MM.1S (cell line): ENCODE data around the gene HTR3D.

Experiments
- EZH2 ChIP-seq: fragments of 300-600 bp; sonication (generic); optimal IDR thresholded peaks from 2 replicates; pipeline ENCODE3; 2017; ENCODE audit warnings: low read depth, mild to moderate bottlenecking, antibody characterized with exemption, low read length, mixed read lengths
- EZH2phosphoT487 ChIP-seq: fragments of 300-600 bp; sonication (generic); IDR thresholded peaks from 2 replicates; pipeline ENCODE4 v1.6.1; 2018; ENCODE audit warnings: antibody characterized with exemption, low read length
- TF ChIP-seq, protein P1 (sequence below): fragments of 300-600 bp; sonication (generic); IDR thresholded peaks from 2 replicates; pipeline ENCODE4 v1.5.1; 2016; ENCODE audit warnings: antibody characterized with exemption, low read length, mixed read lengths

DNA sequence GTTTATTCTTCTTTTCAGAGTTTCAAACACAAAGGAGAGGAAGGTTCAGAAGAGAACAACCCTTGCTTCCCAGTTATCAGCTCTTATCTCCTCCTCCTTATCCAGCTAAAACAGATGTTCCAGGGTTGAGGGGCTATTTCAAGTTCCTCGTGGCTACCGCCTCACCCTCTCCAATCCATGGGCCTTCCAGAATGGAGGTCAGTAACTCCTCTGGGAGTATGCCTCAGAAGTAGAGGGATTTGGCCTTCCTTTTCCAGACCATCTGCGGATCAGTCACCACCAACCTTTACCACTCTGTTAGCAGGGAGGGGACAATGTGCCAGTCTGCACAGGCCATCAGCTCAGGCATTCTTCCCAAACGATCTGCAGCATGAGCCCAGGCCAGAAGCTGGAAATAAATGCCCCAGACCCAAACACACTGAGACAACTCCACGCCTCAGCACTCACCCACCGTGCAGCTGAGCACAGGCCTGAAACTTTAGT is 36.1 kb downstream of the HTR3D start:
- TF ChIP-seq, protein P1, sequence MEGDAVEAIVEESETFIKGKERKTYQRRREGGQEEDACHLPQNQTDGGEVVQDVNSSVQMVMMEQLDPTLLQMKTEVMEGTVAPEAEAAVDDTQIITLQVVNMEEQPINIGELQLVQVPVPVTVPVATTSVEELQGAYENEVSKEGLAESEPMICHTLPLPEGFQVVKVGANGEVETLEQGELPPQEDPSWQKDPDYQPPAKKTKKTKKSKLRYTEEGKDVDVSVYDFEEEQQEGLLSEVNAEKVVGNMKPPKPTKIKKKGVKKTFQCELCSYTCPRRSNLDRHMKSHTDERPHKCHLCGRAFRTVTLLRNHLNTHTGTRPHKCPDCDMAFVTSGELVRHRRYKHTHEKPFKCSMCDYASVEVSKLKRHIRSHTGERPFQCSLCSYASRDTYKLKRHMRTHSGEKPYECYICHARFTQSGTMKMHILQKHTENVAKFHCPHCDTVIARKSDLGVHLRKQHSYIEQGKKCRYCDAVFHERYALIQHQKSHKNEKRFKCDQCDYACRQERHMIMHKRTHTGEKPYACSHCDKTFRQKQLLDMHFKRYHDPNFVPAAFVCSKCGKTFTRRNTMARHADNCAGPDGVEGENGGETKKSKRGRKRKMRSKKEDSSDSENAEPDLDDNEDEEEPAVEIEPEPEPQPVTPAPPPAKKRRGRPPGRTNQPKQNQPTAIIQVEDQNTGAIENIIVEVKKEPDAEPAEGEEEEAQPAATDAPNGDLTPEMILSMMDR = no peak
- no peak for TF ChIP-seq EZH2phosphoT487
- TF ChIP-seq EZH2 = no peak
